Vagina (tissue), 2 donors: ENCODE results near the gene IL1R2.

Experiments
- POLR2A ChIP-seq, 2 donors: fragments of 450-650 bp; IDR thresholded peaks; one replicate each; pipeline ENCODE4 v1.6.1; 2017; ENCODE audit warnings: antibody characterized with exemption in 2 of 2, mild to moderate bottlenecking in 2 of 2, moderate library complexity in 2 of 2
- POLR2AphosphoS5 ChIP-seq, 2 donors: sonication (generic); formaldehyde crosslinking; IDR thresholded peaks; one replicate each; pipeline ENCODE4 v1.9.0; 2017; ENCODE audit warnings: antibody characterized with exemption in 2 of 2, mild to moderate bottlenecking in 2 of 2, low read depth in 1 of 2; ENCODE audit not compliant: insufficient read depth in 1 of 2
- TF ChIP-seq, protein P1 (sequence below), 3 experiments: fragments of 450-650 bp in 2 of 3; fragments of 200-600 bp in 1 of 3; sonication (generic) in 1 of 3; IDR thresholded peaks; one replicate each; pipeline ENCODE4 v1.5.1; 2017 to 2019; ENCODE audit warnings: antibody characterized with exemption in 3 of 3, mild to moderate bottlenecking in 2 of 3, moderate library complexity in 2 of 3

DNA sequence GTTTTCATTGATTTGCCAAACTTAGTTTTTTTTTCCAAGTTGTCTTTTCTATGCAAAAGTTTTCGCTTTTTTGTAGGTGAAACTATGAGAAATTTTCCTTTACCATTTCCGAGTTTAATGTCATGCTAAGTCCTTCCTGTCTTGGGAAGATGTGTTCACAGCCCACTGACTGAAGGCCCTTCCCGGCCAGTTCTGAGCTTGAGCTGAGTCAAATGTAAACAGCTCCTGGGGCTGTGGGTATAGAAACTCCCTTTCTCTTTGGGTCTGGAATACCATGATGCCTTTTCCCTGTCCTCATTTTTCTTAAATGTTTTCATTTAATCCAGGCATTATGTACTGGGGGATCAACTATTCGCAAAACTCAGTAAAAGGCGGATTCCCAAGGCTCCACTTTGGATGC lies 81.0 kb downstream of the IL1R2 start:
- TF ChIP-seq, protein P1, sequence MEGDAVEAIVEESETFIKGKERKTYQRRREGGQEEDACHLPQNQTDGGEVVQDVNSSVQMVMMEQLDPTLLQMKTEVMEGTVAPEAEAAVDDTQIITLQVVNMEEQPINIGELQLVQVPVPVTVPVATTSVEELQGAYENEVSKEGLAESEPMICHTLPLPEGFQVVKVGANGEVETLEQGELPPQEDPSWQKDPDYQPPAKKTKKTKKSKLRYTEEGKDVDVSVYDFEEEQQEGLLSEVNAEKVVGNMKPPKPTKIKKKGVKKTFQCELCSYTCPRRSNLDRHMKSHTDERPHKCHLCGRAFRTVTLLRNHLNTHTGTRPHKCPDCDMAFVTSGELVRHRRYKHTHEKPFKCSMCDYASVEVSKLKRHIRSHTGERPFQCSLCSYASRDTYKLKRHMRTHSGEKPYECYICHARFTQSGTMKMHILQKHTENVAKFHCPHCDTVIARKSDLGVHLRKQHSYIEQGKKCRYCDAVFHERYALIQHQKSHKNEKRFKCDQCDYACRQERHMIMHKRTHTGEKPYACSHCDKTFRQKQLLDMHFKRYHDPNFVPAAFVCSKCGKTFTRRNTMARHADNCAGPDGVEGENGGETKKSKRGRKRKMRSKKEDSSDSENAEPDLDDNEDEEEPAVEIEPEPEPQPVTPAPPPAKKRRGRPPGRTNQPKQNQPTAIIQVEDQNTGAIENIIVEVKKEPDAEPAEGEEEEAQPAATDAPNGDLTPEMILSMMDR (IDR thresholded peaks at IDR 0.05): no peak
- no peak for TF ChIP-seq POLR2A (IDR thresholded peaks at IDR 0.05)
- no peak for TF ChIP-seq POLR2AphosphoS5 (IDR thresholded peaks at IDR 0.05; ENCODE audit: insufficient read depth in 1 of 2, low read depth in 1 of 2)
